Smooth muscle cell (in vitro differentiated cells): ENCODE measurements around the gene MAGEH1. TPM values are rescaled to one million over a fixed set of nuclear protein-coding genes. Genes with fewer than 3 reads are reported as not detected.
"Not testable (repeated sequence)": the region's sequence is repeated elsewhere in the genome, so short reads cannot be mapped to it uniquely, and the experiment has no call there.

Source experiments
- DNase-seq: peaks from one replicate; lab custom pipeline; 2025; ENCODE audit not compliant: unreplicated experiment; lab: John Stamatoyannopoulos, UW
- H2AFZ ChIP-seq: fragments of 200-600 bp; sonication (generic); 2 replicates; pipeline ENCODE4 v1.6.0; 2016; ENCODE audit warnings: antibody characterized with exemption, low read depth, mild to moderate bottlenecking
- H3F3A ChIP-seq: fragments of 200-600 bp; sonication (generic); 2 replicates; pipeline ENCODE4 v1.6.0; 2017; ENCODE audit warnings: antibody characterized with exemption, low read depth
- H3K27ac ChIP-seq: fragments of 200-600 bp; sonication (generic); 2 replicates; pipeline ENCODE4 v1.5.1; 2016; ENCODE audit warnings: low read depth, mild to moderate bottlenecking
- H3K27me3 ChIP-seq: fragments of 200-600 bp; sonication (generic); 2 replicates; pipeline ENCODE4 v1.6.1; 2016; ENCODE audit warnings: low read depth, mild to moderate bottlenecking
- H3K36me3 ChIP-seq: fragments of 200-600 bp; sonication (generic); 2 replicates; pipeline ENCODE4 v1.5.1; 2016; ENCODE audit warnings: low read depth
- H3K4me1 ChIP-seq: fragments of 200-600 bp; sonication (generic); 2 replicates; pipeline ENCODE4 v1.5.1; 2016; ENCODE audit warnings: low read depth
- H3K4me2 ChIP-seq: fragments of 200-600 bp; sonication (generic); 2 replicates; pipeline ENCODE4 v1.6.0; 2016; ENCODE audit warnings: mild to moderate bottlenecking
- H3K4me3 ChIP-seq: fragments of 200-600 bp; sonication (generic); 2 replicates; pipeline ENCODE4 v1.5.1; 2016; ENCODE audit warnings: mild to moderate bottlenecking
- H3K79me2 ChIP-seq: fragments of 200-600 bp; sonication (generic); 2 replicates; pipeline ENCODE4 v1.6.0; 2016; ENCODE audit warnings: low read depth, mild to moderate bottlenecking
- H3K9ac ChIP-seq: fragments of 200-600 bp; sonication (generic); 2 replicates; pipeline ENCODE4 v1.6.0; 2016; ENCODE audit warnings: low read depth
- H3K9me3 ChIP-seq: fragments of 200-600 bp; sonication (generic); replicated peaks from 2 replicates; pipeline ENCODE4 v1.5.1; 2016; ENCODE audit warnings: low read depth
- H4K20me1 ChIP-seq: fragments of 200-600 bp; sonication (generic); 2 replicates; pipeline ENCODE4 v1.6.0; 2016; ENCODE audit warnings: low read depth
- WGBS: methylation state at CpG from one replicate; pipeline ENCODE4 v1.1.7; 2016; ENCODE audit warnings: low lambda C conversion rate; 5-methylcytosine and 5-hydroxymethylcytosine counted together
- polyA plus RNA-seq: library from polyadenylated mRNA; unstranded; fragments of >200 nt; fragmentation: Nextera tagmentation; extraction: Ambion mirVana; gene quantifications from 2 replicates; pipeline ENCODE4 v1.2.1, GENCODE V29; 2016
- total RNA-seq: library from RNA; depleted of rRNA; stranded (reverse); fragments of >200 nt; gene quantifications from 2 replicates; pipeline ENCODE4 v1.2.3, GENCODE V29; 2014
- TF ChIP-seq, protein P1 (sequence below): fragments of 200-600 bp; sonication (generic); IDR thresholded peaks from 2 replicates; pipeline ENCODE4 v1.5.1; 2017; ENCODE audit warnings: borderline replicate concordance, mild to moderate bottlenecking, antibody characterized with exemption; ENCODE audit not compliant: insufficient read depth, poor library complexity, severe bottlenecking

Gene MAGEH1
- total and polyA plus RNA-seq, 2 experiments from 2014 or later: 81.3 to 95.8 TPM

DNA sequence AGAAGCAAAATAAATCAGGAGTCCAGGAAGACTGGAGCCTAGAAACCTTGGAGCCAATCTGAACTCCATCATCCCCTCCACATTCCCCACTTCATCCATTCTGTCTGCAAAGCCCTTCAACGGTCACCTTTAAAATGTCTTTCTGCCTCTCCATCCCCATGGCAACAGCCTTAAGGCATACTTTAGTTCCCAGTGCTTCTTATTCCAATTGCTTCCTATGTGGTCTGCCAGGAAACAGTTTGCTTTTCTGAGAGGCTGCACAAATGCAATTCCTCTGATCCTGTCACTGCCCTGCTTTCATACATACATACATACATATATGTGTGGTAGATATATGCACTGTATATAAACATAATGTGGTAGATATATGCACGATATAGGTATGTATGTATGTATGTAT lies 786 bp upstream of the MAGEH1 start:
- H3K9me3 ChIP-seq: no peaks in the 10 kb centered on the region
- H3K4me2 ChIP-seq: peak overlapping the region; percentile 88
- peak overlapping the region; percentile 71 for H3K4me3 ChIP-seq
- H4K20me1 ChIP-seq: no peaks in the 10 kb centered on the region
- TF ChIP-seq, protein P1, sequence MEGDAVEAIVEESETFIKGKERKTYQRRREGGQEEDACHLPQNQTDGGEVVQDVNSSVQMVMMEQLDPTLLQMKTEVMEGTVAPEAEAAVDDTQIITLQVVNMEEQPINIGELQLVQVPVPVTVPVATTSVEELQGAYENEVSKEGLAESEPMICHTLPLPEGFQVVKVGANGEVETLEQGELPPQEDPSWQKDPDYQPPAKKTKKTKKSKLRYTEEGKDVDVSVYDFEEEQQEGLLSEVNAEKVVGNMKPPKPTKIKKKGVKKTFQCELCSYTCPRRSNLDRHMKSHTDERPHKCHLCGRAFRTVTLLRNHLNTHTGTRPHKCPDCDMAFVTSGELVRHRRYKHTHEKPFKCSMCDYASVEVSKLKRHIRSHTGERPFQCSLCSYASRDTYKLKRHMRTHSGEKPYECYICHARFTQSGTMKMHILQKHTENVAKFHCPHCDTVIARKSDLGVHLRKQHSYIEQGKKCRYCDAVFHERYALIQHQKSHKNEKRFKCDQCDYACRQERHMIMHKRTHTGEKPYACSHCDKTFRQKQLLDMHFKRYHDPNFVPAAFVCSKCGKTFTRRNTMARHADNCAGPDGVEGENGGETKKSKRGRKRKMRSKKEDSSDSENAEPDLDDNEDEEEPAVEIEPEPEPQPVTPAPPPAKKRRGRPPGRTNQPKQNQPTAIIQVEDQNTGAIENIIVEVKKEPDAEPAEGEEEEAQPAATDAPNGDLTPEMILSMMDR: no peak
- H3K27me3 ChIP-seq: no peaks in the 10 kb centered on the region
- no peaks in the 10 kb centered on the region for H3K36me3 ChIP-seq
- WGBS: 78% methylated on average over 2 of the region's 2 CpGs
- no peak overlapping the region for H3K27ac ChIP-seq
- no peak overlapping the region for H3K9ac ChIP-seq
- no peak overlapping the region for H2AFZ ChIP-seq
- no peak for DNase-seq
- no peaks in the 10 kb centered on the region for H3F3A ChIP-seq
- no peaks in the 10 kb centered on the region for H3K4me1 ChIP-seq
- peaks cover 11% of the 10 kb centered on the region for H3K79me2 ChIP-seq

DNA sequence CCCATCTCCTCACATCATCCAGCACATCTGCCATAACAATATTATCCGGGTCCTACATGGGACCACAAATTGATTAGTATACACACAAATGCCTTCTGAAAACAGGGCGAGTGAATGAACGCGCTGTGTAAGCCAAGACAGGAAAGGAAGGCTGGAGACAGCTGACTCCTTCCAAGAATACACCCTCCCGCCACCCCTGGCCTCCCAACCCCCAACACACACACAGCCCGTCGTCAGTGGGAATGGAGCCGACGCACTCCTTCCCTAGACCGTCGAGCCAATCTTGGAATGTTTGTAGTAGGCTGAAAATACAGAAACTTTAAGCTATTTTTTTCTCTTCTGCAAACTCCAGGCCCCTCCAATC lies 319 bp upstream of the MAGEH1 start:
- 35% methylated on average over 11 of the region's 11 CpGs for WGBS
- no peaks in the 10 kb centered on the region for H4K20me1 ChIP-seq
- H3K4me1 ChIP-seq: no peaks in the 10 kb centered on the region
- H3F3A ChIP-seq: no peaks in the 10 kb centered on the region
- H3K4me3 ChIP-seq: peak overlapping the region; percentile 71
- H3K27me3 ChIP-seq: no peaks in the 10 kb centered on the region
- H3K9ac ChIP-seq: no peak overlapping the region
- H3K9me3 ChIP-seq: no peaks in the 10 kb centered on the region
- TF ChIP-seq, protein P1: no peak
- H3K4me2 ChIP-seq: peak overlapping the region; percentile 88
- H3K79me2 ChIP-seq: peaks cover 11% of the 10 kb centered on the region
- no peak overlapping the region for H3K27ac ChIP-seq
- no peaks in the 10 kb centered on the region for H3K36me3 ChIP-seq
- DNase-seq: no peak
- peak overlapping the region; percentile 80 for H2AFZ ChIP-seq

DNA sequence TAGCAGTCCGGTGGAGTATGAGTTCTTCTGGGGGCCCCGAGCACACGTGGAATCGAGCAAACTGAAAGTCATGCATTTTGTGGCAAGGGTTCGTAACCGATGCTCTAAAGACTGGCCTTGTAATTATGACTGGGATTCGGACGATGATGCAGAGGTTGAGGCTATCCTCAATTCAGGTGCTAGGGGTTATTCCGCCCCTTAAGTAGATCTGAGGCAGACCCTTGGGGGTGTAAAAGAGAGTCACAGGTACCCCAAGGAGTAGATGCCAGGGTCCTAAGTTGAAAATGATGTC lies 852 bp downstream of the MAGEH1 start:
- H3K4me1 ChIP-seq: no peaks in the 10 kb centered on the region
- H3K27me3 ChIP-seq: no peaks in the 10 kb centered on the region
- no peaks in the 10 kb centered on the region for H4K20me1 ChIP-seq
- peak overlapping the region; percentile 88 for H3K4me2 ChIP-seq
- H3F3A ChIP-seq: no peaks in the 10 kb centered on the region
- H3K36me3 ChIP-seq: no peaks in the 10 kb centered on the region
- no peak for DNase-seq
- H3K27ac ChIP-seq: peak overlapping the region; percentile 48
- peaks cover 11% of the 10 kb centered on the region for H3K79me2 ChIP-seq
- TF ChIP-seq, protein P1: no peak
- H3K9me3 ChIP-seq: no peaks in the 10 kb centered on the region
- WGBS: 47% methylated on average over 9 of the region's 9 CpGs
- H3K9ac ChIP-seq: peak overlapping the region; percentile 65
- peak overlapping the region; percentile 71 for H3K4me3 ChIP-seq
- peak overlapping the region; percentile 80 for H2AFZ ChIP-seq

DNA sequence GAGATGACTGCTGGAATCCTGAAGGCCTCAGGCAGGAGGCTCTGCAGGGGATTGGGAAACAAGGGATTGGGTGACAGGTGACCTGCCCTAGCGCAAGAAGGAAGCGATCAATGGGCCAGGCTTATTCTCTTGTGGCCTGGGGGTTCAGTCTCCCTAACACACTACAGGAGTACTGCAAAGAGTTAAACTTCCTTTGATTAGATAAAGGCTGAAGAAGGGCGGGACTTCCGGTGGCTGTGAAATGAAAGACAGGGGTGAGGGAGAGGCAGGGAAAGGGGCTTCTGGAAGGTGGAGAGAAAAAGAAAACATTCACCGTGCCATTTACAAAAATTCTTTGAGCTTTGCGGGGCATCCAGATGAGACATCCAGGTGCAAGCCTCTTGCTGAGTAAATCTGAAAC lies 3.8 kb downstream of the MAGEH1 start:
- H4K20me1 ChIP-seq, H3K27ac ChIP-seq, H3K36me3 ChIP-seq, DNase-seq, H3K4me2 ChIP-seq, H3K9ac ChIP-seq, H3K4me3 ChIP-seq, H3K27me3 ChIP-seq, H2AFZ ChIP-seq, H3F3A ChIP-seq, H3K4me1 ChIP-seq, H3K9me3 ChIP-seq: not testable (repeated sequence)
- peaks cover 11% of the 10 kb centered on the region for H3K79me2 ChIP-seq
- WGBS: no CpG with 5 or more reads among the region's 6 CpGs

DNA sequence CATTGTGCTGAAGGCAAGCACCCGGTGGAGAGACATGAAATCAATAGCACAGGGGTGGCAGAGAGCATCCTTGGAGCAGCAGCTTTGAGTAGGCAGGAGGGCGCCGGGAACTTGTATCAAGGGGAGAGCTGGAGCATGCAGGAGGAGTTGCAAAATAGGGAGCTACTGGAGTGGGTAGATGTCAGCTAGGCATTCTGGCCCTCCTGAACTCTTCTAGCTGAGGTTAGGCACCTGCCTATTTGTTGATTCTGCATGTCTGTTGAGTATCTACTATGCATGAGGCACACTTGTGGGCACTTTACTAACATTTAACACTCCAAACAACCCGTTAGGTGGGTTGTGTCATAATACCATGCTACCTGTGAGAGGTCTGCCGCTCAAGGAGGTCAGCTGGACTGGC lies 7.5 kb downstream of the MAGEH1 start:
- H3K27me3 ChIP-seq, H3K4me2 ChIP-seq, DNase-seq, H4K20me1 ChIP-seq, H3F3A ChIP-seq, H3K27ac ChIP-seq, H3K9me3 ChIP-seq, H3K79me2 ChIP-seq, H3K4me1 ChIP-seq, H3K4me3 ChIP-seq, H3K36me3 ChIP-seq, H3K9ac ChIP-seq, H2AFZ ChIP-seq: not testable (repeated sequence)
- WGBS: no CpG with 5 or more reads among the region's 5 CpGs

DNA sequence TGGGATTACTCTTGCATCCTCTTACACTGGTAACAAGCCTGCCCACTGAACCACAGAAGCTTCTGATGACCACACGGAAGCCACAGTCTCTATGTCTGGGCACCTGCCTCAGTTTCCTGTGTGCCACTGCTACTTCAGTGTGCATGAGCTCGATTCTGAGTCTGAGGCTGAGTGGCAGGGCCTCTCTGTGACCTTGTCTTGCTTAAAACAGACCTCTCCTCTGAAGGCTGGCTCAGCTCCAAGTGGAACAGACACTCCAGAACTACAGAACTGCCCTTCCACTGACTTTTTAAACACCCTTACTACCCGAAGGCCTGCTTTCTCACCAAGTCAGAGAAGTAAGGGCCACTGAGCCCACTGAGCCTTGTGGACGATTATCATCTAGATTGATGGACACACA lies 8.0 kb downstream of the MAGEH1 start:
- H3K9ac ChIP-seq, H3K9me3 ChIP-seq, H3K27me3 ChIP-seq, H3K4me3 ChIP-seq, H3K79me2 ChIP-seq, H3K36me3 ChIP-seq, H3K4me1 ChIP-seq, H4K20me1 ChIP-seq, H2AFZ ChIP-seq, H3K27ac ChIP-seq, H3K4me2 ChIP-seq, DNase-seq, H3F3A ChIP-seq: not testable (repeated sequence)
- WGBS: no CpG with 5 or more reads among the region's 4 CpGs

DNA sequence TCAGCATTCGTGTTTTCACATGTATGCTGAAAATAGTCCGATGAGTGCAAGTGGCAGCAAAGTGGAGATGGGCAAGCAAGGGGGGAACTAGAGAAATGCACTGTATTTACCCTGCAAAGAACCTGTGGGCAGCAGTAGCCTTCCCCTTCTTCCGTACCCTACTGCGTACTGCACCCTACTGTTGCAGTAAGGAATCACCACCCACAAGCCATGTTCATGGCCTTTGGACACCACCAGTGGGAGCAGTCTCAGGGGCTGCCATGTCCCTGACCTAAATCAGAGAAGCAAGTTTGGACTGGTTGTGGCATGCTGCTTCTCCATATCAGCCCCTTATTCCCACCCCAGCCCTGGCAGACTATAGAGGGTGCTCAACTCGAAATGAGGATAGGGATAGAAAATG lies 12.1 kb downstream of the MAGEH1 start:
- H2AFZ ChIP-seq, H3K27me3 ChIP-seq, H3K9ac ChIP-seq, H3K9me3 ChIP-seq, H3K4me1 ChIP-seq, H3K27ac ChIP-seq, H4K20me1 ChIP-seq, H3F3A ChIP-seq, DNase-seq, H3K4me3 ChIP-seq, H3K4me2 ChIP-seq, H3K79me2 ChIP-seq, H3K36me3 ChIP-seq: not testable (repeated sequence)
- no CpG with 5 or more reads among the region's 5 CpGs for WGBS
